Subcutaneous adipose tissue (tissue), 4 donors: ENCODE data around the gene CNN2. TPM values are rescaled to one million over a fixed set of nuclear protein-coding genes. Genes with fewer than 3 reads are reported as not detected.

Experiments
- CTCF ChIP-seq: fragments of 450-650 bp; IDR thresholded peaks from one replicate; pipeline ENCODE4 v1.5.1; 2016; ENCODE audit warnings: low read depth, mild to moderate bottlenecking, control low read depth, antibody characterized with exemption, moderate library complexity
- total RNA-seq, 4 donors: library from RNA; depleted of rRNA; stranded (reverse); fragments of >200 nt; gene quantifications; one replicate each; pipeline ENCODE4 v1.1.0, GENCODE V29; 2016

The CNN2 gene
- total RNA-seq, 4 donors from 2014 or later = 32.1 to 86.8 (median 52.2) TPM

DNA sequence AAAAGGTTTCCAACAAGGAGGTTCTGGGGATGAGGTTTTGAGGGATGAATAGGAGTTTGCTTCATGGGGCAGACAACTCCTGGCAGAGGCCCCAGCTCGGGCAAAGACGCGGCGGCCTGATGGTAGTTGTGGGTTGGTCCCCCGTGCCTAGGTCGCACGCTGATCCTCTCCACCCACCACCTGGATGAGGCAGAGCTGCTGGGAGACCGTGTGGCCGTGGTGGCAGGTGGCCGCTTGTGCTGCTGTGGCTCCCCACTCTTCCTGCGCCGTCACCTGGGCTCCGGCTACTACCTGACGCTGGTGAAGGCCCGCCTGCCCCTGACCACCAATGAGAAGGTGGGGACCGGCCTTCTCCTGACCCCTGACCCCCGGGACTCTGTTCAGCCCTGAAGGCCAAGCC, 25.4 kb downstream of the CNN2 start:
- no peak for TF ChIP-seq CTCF

DNA sequence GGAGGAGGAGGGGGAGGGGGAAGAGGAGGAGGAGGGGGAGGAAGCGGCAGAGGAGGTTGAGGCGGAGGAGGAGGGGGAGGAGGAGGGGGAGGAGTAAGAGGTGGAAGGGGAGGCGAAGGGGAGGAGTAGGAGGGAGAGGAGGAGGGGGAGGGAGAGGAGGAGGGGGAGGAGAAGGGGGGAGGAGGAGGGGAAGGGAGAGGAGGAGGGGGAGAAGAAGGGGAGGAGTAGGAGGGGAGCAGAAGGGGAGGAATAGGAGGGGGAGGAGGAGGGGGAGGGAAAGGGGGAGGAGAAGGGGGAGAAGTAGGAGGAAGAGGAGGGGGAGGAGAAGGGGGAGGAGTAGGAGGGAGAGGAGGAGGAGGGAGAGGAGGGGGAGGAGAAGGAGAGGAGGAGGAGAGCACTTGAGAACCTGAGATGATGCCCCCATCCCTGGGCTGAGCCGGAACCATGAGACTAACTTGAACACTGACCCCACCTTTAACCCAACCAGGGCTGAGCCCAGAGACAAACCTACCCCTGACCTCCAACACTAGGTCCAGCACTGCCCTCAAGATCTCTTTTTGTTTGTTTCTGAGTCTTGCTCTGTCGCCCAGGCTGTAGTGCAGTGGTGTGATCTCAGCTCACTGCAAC, 26.1 kb downstream of the CNN2 start:
- TF ChIP-seq CTCF = no peak

GRCh38 chr19:1053176-1054101, 27.0 kb downstream of the CNN2 start:
- TF ChIP-seq CTCF = no peak

DNA sequence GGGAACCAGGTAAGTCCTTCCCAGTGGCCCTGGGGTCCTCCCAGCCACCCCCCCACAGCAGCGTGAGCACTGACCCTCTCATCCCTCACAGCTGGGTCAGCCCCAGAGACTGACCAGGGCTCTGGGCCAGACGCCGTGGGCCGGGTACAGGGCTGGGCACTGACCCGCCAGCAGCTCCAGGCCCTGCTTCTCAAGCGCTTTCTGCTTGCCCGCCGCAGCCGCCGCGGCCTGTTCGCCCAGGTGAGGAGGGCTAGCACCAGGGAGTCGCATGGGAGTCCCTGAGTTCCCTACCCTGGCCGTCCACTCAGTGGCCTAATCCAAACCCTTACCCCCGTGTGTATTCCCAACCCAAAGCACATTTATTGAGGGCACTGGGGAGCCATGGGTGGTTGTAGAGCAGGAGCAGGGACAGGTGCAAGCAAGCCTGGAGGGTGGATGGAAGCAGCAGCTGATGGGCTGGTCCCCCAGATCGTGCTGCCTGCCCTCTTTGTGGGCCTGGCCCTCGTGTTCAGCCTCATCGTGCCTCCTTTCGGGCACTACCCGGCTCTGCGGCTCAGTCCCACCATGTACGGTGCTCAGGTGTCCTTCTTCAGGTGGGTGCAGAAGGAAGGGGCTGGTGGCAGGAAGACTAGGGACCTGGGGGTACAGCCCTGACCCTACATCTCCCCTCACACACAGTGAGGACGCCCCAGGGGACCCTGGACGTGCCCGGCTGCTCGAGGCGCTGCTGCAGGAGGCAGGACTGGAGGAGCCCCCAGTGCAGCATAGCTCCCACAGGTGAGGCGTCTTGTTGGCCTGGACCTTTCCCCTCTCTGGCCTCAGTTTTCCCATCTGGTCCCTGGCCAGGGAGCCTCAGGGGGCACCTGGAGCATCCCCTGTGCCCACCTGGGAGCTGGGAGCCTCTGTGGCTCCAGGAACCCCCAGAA, 28.0 kb downstream of the CNN2 start:
- TF ChIP-seq CTCF = no peak

DNA sequence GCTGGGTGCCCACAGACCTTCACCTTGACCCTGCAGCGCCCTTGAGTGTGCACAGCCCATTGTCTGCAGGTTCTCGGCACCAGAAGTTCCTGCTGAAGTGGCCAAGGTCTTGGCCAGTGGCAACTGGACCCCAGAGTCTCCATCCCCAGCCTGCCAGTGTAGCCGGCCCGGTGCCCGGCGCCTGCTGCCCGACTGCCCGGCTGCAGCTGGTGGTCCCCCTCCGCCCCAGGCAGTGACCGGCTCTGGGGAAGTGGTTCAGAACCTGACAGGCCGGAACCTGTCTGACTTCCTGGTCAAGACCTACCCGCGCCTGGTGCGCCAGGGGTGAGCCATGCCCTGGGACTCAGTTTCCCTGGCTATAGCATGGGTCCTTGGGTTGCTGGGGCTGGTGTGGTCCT, 28.6 kb downstream of the CNN2 start:
- no peak for TF ChIP-seq CTCF

GRCh38 chr19:1055886-1056620, 29.6 kb downstream of the CNN2 start:
- no peak for TF ChIP-seq CTCF
